IMR-90 (cell line): ENCODE results near the gene ARHGDIA. TPM values are rescaled to one million over a fixed set of nuclear protein-coding genes. Genes with fewer than 3 reads are reported as not detected.

Experiments used
- ATAC-seq: fragments of 200-7000 bp; cut with Tn5 transposase; 2 replicates; pipeline ENCODE4 v1.9.1; 2020; ENCODE audit warnings: low read depth, mild to moderate bottlenecking, moderate library complexity
- BruUV-seq: library from RNA; stranded (reverse); fragments of 400-500 nt; replicated peaks from 2 replicates; lab custom pipeline; 2021; lab: Mats Ljungman, UMichigan
- CTCF ChIA-PET: fragments of 300-600 bp; formaldehyde crosslinking; extraction: SDS; loops from one replicate; lab custom pipeline; 2021; ENCODE audit warnings: antibody characterized with exemption; lab: Yijun Ruan, JAX
- POLR2A ChIA-PET: fragments of 300-600 bp; sonication (Branson Sonifier 250); formaldehyde crosslinking; loops from one replicate; lab custom pipeline; 2022; ENCODE audit warnings: antibody characterized with exemption; ENCODE audit not compliant: unreplicated experiment; lab: Charles Lee
- DNase-seq: peaks from one replicate; pipeline ENCODE4 v3.0.0; 2013
- H2AFZ ChIP-seq: replicated peaks from 2 replicates; pipeline ENCODE3; 2013; ENCODE audit warnings: low read length, mild to moderate bottlenecking; ENCODE audit not compliant: poor library complexity
- H2AK5ac ChIP-seq: 2 replicates; pipeline ENCODE4 v1.6.1; 2013; ENCODE audit warnings: low read depth, low read length, inconsistent platforms
- H2AK9ac ChIP-seq: replicated peaks from 2 replicates; pipeline ENCODE3; 2013; ENCODE audit warnings: mild to moderate bottlenecking, low read depth, low read length, moderate library complexity; ENCODE audit not compliant: poor library complexity
- H2BK120ac ChIP-seq: 2 replicates; pipeline ENCODE4 v1.6.1; 2013; ENCODE audit warnings: low read depth, low read length, inconsistent platforms
- H2BK15ac ChIP-seq: 3 replicates; pipeline ENCODE4 v1.6.1; 2013; ENCODE audit warnings: low read depth, low read length, inconsistent platforms
- H2BK20ac ChIP-seq: 2 replicates; pipeline ENCODE4 v1.6.1; 2013; ENCODE audit warnings: low read depth, mild to moderate bottlenecking, inconsistent platforms, low read length, moderate library complexity
- H2BK5ac ChIP-seq: 2 replicates; pipeline ENCODE4 v1.6.1; 2013; ENCODE audit warnings: mild to moderate bottlenecking, low read depth, low read length, inconsistent platforms; ENCODE audit not compliant: poor library complexity, severe bottlenecking
- H3K14ac ChIP-seq: replicated peaks from 2 replicates; pipeline ENCODE4 v1.6.1; 2013; ENCODE audit warnings: low read depth, low read length, inconsistent platforms
- H3K18ac ChIP-seq: 2 replicates; pipeline ENCODE4 v1.6.1; 2013; ENCODE audit warnings: low read depth, low read length, control low read depth
- H3K23ac ChIP-seq: 2 replicates; pipeline ENCODE4 v1.6.1; 2013; ENCODE audit warnings: low read depth, low read length, inconsistent platforms
- H3K27ac ChIP-seq: 2 replicates; pipeline ENCODE4 v1.5.1; 2013; ENCODE audit warnings: mild to moderate bottlenecking, control low read depth, low read length; ENCODE audit not compliant: insufficient read depth
- H3K27me3 ChIP-seq: 2 replicates; pipeline ENCODE4 v1.6.1; 2013; ENCODE audit warnings: low read length; ENCODE audit not compliant: control insufficient read depth, insufficient read depth
- H3K36me3 ChIP-seq: 2 replicates; pipeline ENCODE4 v1.6.1; 2013; ENCODE audit warnings: low read length, mixed read lengths; ENCODE audit not compliant: control insufficient read depth, insufficient read depth
- H3K4ac ChIP-seq: 2 replicates; pipeline ENCODE4 v1.6.1; 2013; ENCODE audit warnings: low read depth, low read length, inconsistent platforms
- H3K4me1 ChIP-seq: 2 replicates; pipeline ENCODE4 v1.6.1; 2013; ENCODE audit warnings: low read length, mixed read lengths; ENCODE audit not compliant: control insufficient read depth, insufficient read depth
- H3K4me2 ChIP-seq: 2 replicates; pipeline ENCODE4 v1.6.1; 2013; ENCODE audit warnings: low read depth, mild to moderate bottlenecking, control low read depth, low read length, moderate library complexity
- H3K4me3 ChIP-seq: 2 replicates; pipeline ENCODE4 v1.5.1; 2013; ENCODE audit warnings: low read depth, mild to moderate bottlenecking, control low read depth, low read length, moderate library complexity; ENCODE audit not compliant: insufficient read depth
- H3K56ac ChIP-seq: 2 replicates; pipeline ENCODE4 v1.6.1; 2013; ENCODE audit warnings: low read length, inconsistent platforms; ENCODE audit not compliant: insufficient read depth; ENCODE audit errors: extremely low read depth
- H3K79me1 ChIP-seq, 2 experiments: 2 replicates each; pipeline ENCODE4 v1.6.1; 2013; ENCODE audit warnings: low read length in 2 of 2, inconsistent platforms in 1 of 2, low read depth in 1 of 2
- H3K9ac ChIP-seq: 2 replicates; pipeline ENCODE4 v1.6.1; 2013; ENCODE audit warnings: low read depth, low read length, control low read depth
- H3K9me1 ChIP-seq: 2 replicates; pipeline ENCODE4 v1.6.1; 2013; ENCODE audit warnings: low read length, inconsistent platforms; ENCODE audit not compliant: insufficient read depth
- H3K9me3 ChIP-seq: 2 replicates; pipeline ENCODE4 v1.6.1; 2013; ENCODE audit warnings: low read length; ENCODE audit not compliant: control insufficient read depth, insufficient read depth
- H4K20me1 ChIP-seq: 2 replicates; pipeline ENCODE4 v1.6.1; 2013; ENCODE audit warnings: low read length, inconsistent platforms; ENCODE audit not compliant: insufficient read depth
- H4K5ac ChIP-seq: 2 replicates; pipeline ENCODE4 v1.6.1; 2013; ENCODE audit warnings: mild to moderate bottlenecking, low read depth, low read length, control low read depth
- H4K8ac ChIP-seq, 2 experiments: 2 replicates each; pipeline ENCODE4 v1.6.1; 2013; ENCODE audit warnings: low read depth in 2 of 2, low read length in 2 of 2, control low read depth in 1 of 2, inconsistent platforms in 1 of 2
- H4K91ac ChIP-seq: 2 replicates; pipeline ENCODE4 v1.6.1; 2013; ENCODE audit warnings: low read depth, low read length, inconsistent platforms; ENCODE audit not compliant: insufficient read depth
- BHLHE40 ChIP-seq: fragments of 150-350 bp; IDR thresholded peaks from 2 replicates; pipeline ENCODE4 v1.6.1; 2016; ENCODE audit warnings: mild to moderate bottlenecking, low read depth, low read length
- MAZ ChIP-seq: IDR thresholded peaks from 2 replicates; pipeline ENCODE4 v1.6.1; 2012; ENCODE audit warnings: low read depth, mild to moderate bottlenecking, low read length, improper control_type of control experiment, moderate library complexity, borderline replicate concordance
- WGBS, 2 experiments: methylation state at CpG; one replicate each; pipeline versions ENCODE4 v1.1.5 to v1.1.7; 2013; ENCODE audit warnings: missing lambda C conversion rate in 2 of 2; ENCODE audit not compliant: insufficient read length in 1 of 2; ENCODE audit errors: extremely low coverage in 2 of 2; 5-methylcytosine and 5-hydroxymethylcytosine counted together
- dilution Hi-C: fragments of 300-500 bp; cut with HindIII; formaldehyde crosslinking; loops from one replicate; pipeline ENCODE4 v1.14.3; 2018; ENCODE audit warnings: low sequenced_read_pairs; ENCODE audit not compliant: unreplicated experiment
- in situ Hi-C: fragments of 300-500 bp; cut with MboI; formaldehyde crosslinking; loops from 3 replicates; pipeline ENCODE4 v1.14.3; 2019; ENCODE audit warnings: low sequenced_read_pairs, inconsistent platforms, mixed read lengths
- intact Hi-C: fragments of 100-400 bp; cut with micrococcal nuclease; formaldehyde crosslinking; loops from 2 replicates; pipeline ENCODE4 v1.10.0; 2022
- polyA plus RNA-seq, 3 experiments: library from polyadenylated mRNA; depleted of rRNA; stranded (reverse); fragments of >200 nt; gene quantifications; 2 replicates each; pipeline ENCODE4 v1.2.3, GENCODE V29; 2012; ENCODE audit warnings: low replicate concordance in 1 of 3
- total RNA-seq: library from RNA; depleted of rRNA; stranded (reverse); fragments of >200 nt; gene quantifications from 2 replicates; pipeline ENCODE4 v1.2.3, GENCODE V29; 2012

ARHGDIA gene
- total and polyA plus RNA-seq, 2 of the 4 experiments (the other 2 are of a cell fraction): 62.7 to 362 TPM

DNA sequence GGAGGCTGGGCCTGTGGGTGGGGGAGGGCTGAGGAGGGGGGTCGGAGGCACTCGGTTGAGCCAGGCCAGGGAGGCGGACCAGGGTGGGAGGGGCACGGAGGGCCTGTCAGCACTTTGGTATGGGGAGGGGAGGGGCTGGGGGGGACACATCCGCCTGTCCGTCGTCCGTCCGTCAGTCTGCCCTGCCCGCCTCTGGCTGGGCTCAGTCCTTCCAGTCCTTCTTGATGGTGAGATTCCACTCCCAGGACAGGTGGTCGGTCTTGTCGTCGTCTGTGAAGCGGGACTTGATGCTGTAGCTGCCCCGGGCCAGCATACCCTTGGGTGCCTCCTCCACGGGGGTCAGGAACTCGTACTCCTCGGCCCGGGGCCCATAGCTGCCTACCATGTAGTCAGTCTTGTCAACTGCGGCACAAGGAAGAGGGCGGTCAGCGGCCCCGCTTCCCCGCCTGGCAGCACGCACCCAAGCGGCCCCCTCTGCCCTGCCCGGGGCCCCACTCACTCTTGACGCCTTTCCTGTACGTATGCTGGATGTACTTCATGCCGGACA lies 2.4 kb downstream of the ARHGDIA start:
- H2AFZ ChIP-seq: peak overlapping the region; percentile 71
- peak overlapping the region; percentile 89 for H3K4ac ChIP-seq
- H3K4me3 ChIP-seq: no peak overlapping the region
- H3K9me1 ChIP-seq: peaks cover 9% of the 10 kb centered on the region; the same call in 1 of the 2 replicates
- H3K4me2 ChIP-seq: peak overlapping the region; percentile 19
- H4K8ac ChIP-seq: peak overlapping the region; percentile 23 to 51; a peak in 2 of 4 replicates
- no peak overlapping the region for H3K18ac ChIP-seq
- no peak overlapping the region; the same call in 1 of the 2 replicates for H2BK20ac ChIP-seq
- CTCF ChIA-PET: interaction anchor here (0.7 kb wide), 1 partner anchor 14 kb away, joined by 3 read pairs; no protein-coding TSS in a partner anchor
- peak overlapping the region; percentile 51 for H3K9ac ChIP-seq
- H3K56ac ChIP-seq: no peak overlapping the region
- TSS peak; percentile 89 for BruUV-seq
- H3K27me3 ChIP-seq: no peaks in the 10 kb centered on the region
- peak overlapping the region; percentile 83 for H3K14ac ChIP-seq
- dilution Hi-C loops: no loop called here
- peak overlapping the region; percentile 8; the same call in 1 of the 3 replicates for H2BK15ac ChIP-seq
- H4K5ac ChIP-seq: no peak overlapping the region
- 64% methylated on average over 8 of the region's 30 CpGs; no CpG with 5 or more reads in 1 of the 2 experiments for WGBS, 2 experiments
- peak; percentile 38 for ATAC-seq
- H4K91ac ChIP-seq: peak overlapping the region; percentile 52
- H3K23ac ChIP-seq: peak overlapping the region; percentile 94
- peaks cover 40% of the 10 kb centered on the region for H3K36me3 ChIP-seq
- peaks cover 7 to 77% of the 10 kb centered on the region in 2 experiments; a peak in 3 of 4 replicates for H3K79me1 ChIP-seq
- POLR2A ChIA-PET: no interaction called here
- peak overlapping the region; percentile 99 for H2BK5ac ChIP-seq
- TF ChIP-seq MAZ (peak; percentile 81), BHLHE40 (no peak)
- H2AK9ac ChIP-seq: peak overlapping the region; percentile 99
- H4K20me1 ChIP-seq: peaks cover 55% of the 10 kb centered on the region
- H2AK5ac ChIP-seq: peak overlapping the region; percentile 98
- peak overlapping the region; percentile 90 for H3K27ac ChIP-seq
- H2BK120ac ChIP-seq: peak overlapping the region; percentile 14; the same call in 1 of the 2 replicates
- intact Hi-C loops: no loop called here
- in situ Hi-C loops: no loop called here
- peaks cover 35% of the 10 kb centered on the region for H3K4me1 ChIP-seq
- peak; percentile 88 for DNase-seq
- no peaks in the 10 kb centered on the region for H3K9me3 ChIP-seq
